GM23338 (cell line): ENCODE results near the gene CALR. TPM values are rescaled to one million over a fixed set of nuclear protein-coding genes. Genes with fewer than 3 reads are reported as not detected.

Experiments used
- ATAC-seq: fragments of 200-7000 bp; cut with Tn5 transposase; 3 replicates; pipeline ENCODE4 v1.9.1; 2020
- DNase-seq: peaks from one replicate; pipeline ENCODE4 v3.0.0-alpha.2; 2015; ENCODE audit warnings: low spot score
- H2AFZ ChIP-seq: fragments of 200-600 bp; sonication (generic); 2 replicates; pipeline ENCODE4 v1.8.0; 2016; ENCODE audit warnings: antibody characterized with exemption, mild to moderate bottlenecking, moderate library complexity
- H3F3A ChIP-seq: fragments of 200-600 bp; sonication (generic); replicated peaks from 2 replicates; pipeline ENCODE4 v1.8.0; 2017; ENCODE audit warnings: antibody characterized with exemption, mixed run types, low read depth
- H3K27ac ChIP-seq: fragments of 200-600 bp; sonication (generic); 2 replicates; pipeline ENCODE4 v1.6.1; 2016; ENCODE audit warnings: low read depth
- H3K27me3 ChIP-seq: fragments of 200-600 bp; sonication (generic); 2 replicates; pipeline ENCODE4 v1.8.0; 2016; ENCODE audit warnings: mild to moderate bottlenecking, mixed run types, moderate library complexity; ENCODE audit not compliant: insufficient read depth
- H3K36me3 ChIP-seq: fragments of 200-600 bp; sonication (generic); 2 replicates; pipeline ENCODE4 v1.8.0; 2016; ENCODE audit warnings: mild to moderate bottlenecking; ENCODE audit not compliant: insufficient read depth
- H3K4me1 ChIP-seq: fragments of 200-600 bp; sonication (generic); 2 replicates; pipeline ENCODE4 v1.8.0; 2016; ENCODE audit warnings: mild to moderate bottlenecking, moderate library complexity; ENCODE audit not compliant: insufficient read depth
- H3K4me2 ChIP-seq: fragments of 200-600 bp; sonication (generic); 2 replicates; pipeline ENCODE4 v1.7.1; 2017; ENCODE audit warnings: mixed run types
- H3K4me3 ChIP-seq: fragments of 200-600 bp; sonication (generic); 2 replicates; pipeline ENCODE4 v1.6.1; 2016; ENCODE audit warnings: mixed run types
- H3K79me2 ChIP-seq: fragments of 200-600 bp; sonication (generic); replicated peaks from 2 replicates; pipeline ENCODE4 v1.8.0; 2017; ENCODE audit warnings: mild to moderate bottlenecking; ENCODE audit not compliant: insufficient read depth
- H3K9me2 ChIP-seq: fragments of 200-600 bp; sonication (generic); 2 replicates; pipeline ENCODE4 v1.8.0; 2017; ENCODE audit not compliant: insufficient read depth
- H4K20me1 ChIP-seq: fragments of 200-600 bp; sonication (generic); replicated peaks from 2 replicates; pipeline ENCODE4 v1.8.0; 2017; ENCODE audit warnings: mild to moderate bottlenecking; ENCODE audit not compliant: insufficient read depth
- H3K27ac Mint-ChIP-seq: 2 replicates; pipeline ENCODE4 v1.8.0; 2020; ENCODE audit warnings: inconsistent platforms, mild to moderate bottlenecking, moderate library complexity, mixed read lengths
- H3K27me3 Mint-ChIP-seq: 3 replicates; pipeline ENCODE4 v1.8.0; 2022; ENCODE audit warnings: low read depth, mild to moderate bottlenecking, moderate library complexity, mixed read lengths, inconsistent platforms; ENCODE audit not compliant: insufficient read depth, poor library complexity
- H3K36me3 Mint-ChIP-seq: 3 replicates; pipeline ENCODE4 v1.8.0; 2021; ENCODE audit warnings: low read depth, mild to moderate bottlenecking, inconsistent platforms, moderate library complexity, mixed read lengths
- H3K4me1 Mint-ChIP-seq: 3 replicates; pipeline ENCODE4 v1.8.0; 2020; ENCODE audit warnings: mild to moderate bottlenecking, inconsistent platforms, mixed read lengths
- H3K4me3 Mint-ChIP-seq: 3 replicates; pipeline ENCODE4 v1.8.0; 2021; ENCODE audit warnings: moderate library complexity, mild to moderate bottlenecking, inconsistent platforms, mixed read lengths
- H3K9me3 Mint-ChIP-seq: 3 replicates; pipeline ENCODE4 v1.8.0; 2020; ENCODE audit warnings: moderate library complexity, mild to moderate bottlenecking, inconsistent platforms, mixed read lengths
- CREB1 ChIP-seq: fragments of 250-450 bp; sonication (Bioruptor Pico); IDR thresholded peaks from 2 replicates; pipeline ENCODE4 v1.5.0; 2020; ENCODE audit warnings: low read depth, mild to moderate bottlenecking, moderate library complexity
- CTCF ChIP-seq, 2 experiments: fragments of 200-600 bp in 1 of 2; sonication (generic) in 1 of 2; conservative IDR thresholded peaks; 2 replicates each; pipeline versions ENCODE4 v1.5.1 to v1.6.1; 2016 to 2017; ENCODE audit warnings: antibody characterized with exemption in 2 of 2, low read depth in 2 of 2, mild to moderate bottlenecking in 2 of 2, moderate library complexity in 1 of 2
- ETS1 ChIP-seq: IDR thresholded peaks from 2 replicates; pipeline ENCODE4 v1.6.1; 2016; ENCODE audit warnings: antibody characterized with exemption
- EZH2 ChIP-seq: fragments of 200-600 bp; sonication (generic); IDR thresholded peaks from one replicate; pipeline ENCODE4 v1.8.0; 2017; ENCODE audit warnings: antibody characterized with exemption, mild to moderate bottlenecking, low read depth; ENCODE audit not compliant: unreplicated experiment
- EZH2phosphoT487 ChIP-seq: fragments of 200-600 bp; sonication (generic); IDR thresholded peaks from one replicate; pipeline ENCODE4 v1.8.1; 2018; ENCODE audit warnings: antibody characterized with exemption; ENCODE audit not compliant: unreplicated experiment
- JUNB ChIP-seq: IDR thresholded peaks from one replicate; pipeline ENCODE4 v1.6.1; 2016; ENCODE audit warnings: antibody characterized with exemption; ENCODE audit not compliant: unreplicated experiment
- NANOG ChIP-seq: IDR thresholded peaks from 2 replicates; pipeline ENCODE4 v1.6.1; 2016; ENCODE audit warnings: antibody characterized with exemption, borderline replicate concordance
- POLR2AphosphoS5 ChIP-seq: IDR thresholded peaks from 2 replicates; pipeline ENCODE4 v1.6.1; 2016; ENCODE audit warnings: antibody characterized with exemption, low read depth
- REST ChIP-seq: IDR thresholded peaks from one replicate; pipeline ENCODE4 v1.6.1; 2018; ENCODE audit warnings: antibody characterized with exemption; ENCODE audit not compliant: unreplicated experiment
- STAT1 ChIP-seq: IDR thresholded peaks from one replicate; pipeline ENCODE4 v1.6.1; 2016; ENCODE audit warnings: antibody characterized with exemption; ENCODE audit not compliant: unreplicated experiment
- ZNF114 ChIP-seq: fragments of 250-450 bp; sonication (Bioruptor Pico); IDR thresholded peaks from 2 replicates; pipeline ENCODE4 v1.5.0; 2020; ENCODE audit warnings: mild to moderate bottlenecking, moderate library complexity
- ZNF331 ChIP-seq: fragments of 250-450 bp; sonication (Bioruptor Pico); IDR thresholded peaks from 2 replicates; pipeline ENCODE4 v1.5.0; 2020; ENCODE audit warnings: low read depth, mild to moderate bottlenecking, moderate library complexity
- ZNF462 ChIP-seq: fragments of 250-450 bp; sonication (Bioruptor Pico); IDR thresholded peaks from 2 replicates; pipeline ENCODE4 v1.5.0; 2020; ENCODE audit warnings: mild to moderate bottlenecking, moderate library complexity
- polyA plus RNA-seq: library from polyadenylated mRNA; unstranded; fragments of >200 nt; fragmentation: Nextera tagmentation; extraction: Ambion mirVana; gene quantifications from 2 replicates; pipeline ENCODE4 v1.2.1, GENCODE V29; 2016
- total RNA-seq: library from RNA; depleted of rRNA; stranded (reverse); fragments of >200 nt; shearing (Covaris generic); gene quantifications from 2 replicates; pipeline ENCODE4 v1.2.3, GENCODE V29; 2014

Gene CALR
- total and polyA plus RNA-seq, 2 experiments from 2014 or later = 760 to 1,131 TPM

DNA sequence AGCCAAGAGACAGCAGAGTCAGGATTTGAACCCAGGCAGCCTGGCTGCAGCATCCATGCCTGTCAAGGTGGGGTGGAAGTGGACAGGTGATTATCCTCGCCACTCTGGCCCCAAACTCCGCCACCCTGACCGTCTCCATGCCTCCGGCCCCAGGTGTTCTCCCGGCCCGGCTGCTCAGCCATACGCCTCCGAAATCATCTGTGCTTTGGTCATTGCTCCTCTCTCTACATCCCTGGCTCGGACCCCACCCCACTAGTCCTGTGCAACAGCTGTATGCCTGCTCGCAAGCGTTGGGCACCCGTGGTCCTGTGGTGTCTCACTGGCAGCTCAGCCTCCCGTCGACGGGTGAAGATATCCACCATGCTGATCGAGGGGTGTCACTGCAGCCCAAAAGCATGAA lies 34.8 kb downstream of the CALR start:
- H3K79me2 ChIP-seq = no peaks in the 10 kb centered on the region
- H3K4me3 ChIP-seq = no peak overlapping the region
- no peaks in the 10 kb centered on the region for H3K4me1 ChIP-seq
- no peaks in the 10 kb centered on the region for H3K36me3 ChIP-seq
- H3K9me2 ChIP-seq = no peaks in the 10 kb centered on the region
- no peaks in the 10 kb centered on the region for H3K9me3 Mint-ChIP-seq
- no peaks in the 10 kb centered on the region for H3K4me1 Mint-ChIP-seq
- no peak overlapping the region for H3K4me3 Mint-ChIP-seq
- no peak overlapping the region for H3K27ac ChIP-seq
- no peak overlapping the region for H3K4me2 ChIP-seq
- H2AFZ ChIP-seq = no peak overlapping the region
- H3F3A ChIP-seq = no peaks in the 10 kb centered on the region
- H3K27ac Mint-ChIP-seq = no peak overlapping the region
- H3K36me3 Mint-ChIP-seq = no peaks in the 10 kb centered on the region
- DNase-seq = no peak
- no peak for TF ChIP-seq ZNF462 (CRISPR knock-in tag)
- no peak for TF ChIP-seq ZNF114 (CRISPR knock-in tag)
- TF ChIP-seq EZH2 = no peak
- TF ChIP-seq STAT1 = no peak
- TF ChIP-seq ZNF331 (CRISPR knock-in tag) = no peak
- TF ChIP-seq NANOG = no peak
- TF ChIP-seq JUNB = no peak
- no peak for TF ChIP-seq REST
- no peak for TF ChIP-seq POLR2AphosphoS5
- TF ChIP-seq EZH2phosphoT487 = no peak
- TF ChIP-seq CREB1 (CRISPR knock-in tag) = no peak
- TF ChIP-seq CTCF (conservative IDR thresholded peaks at IDR 0.05; ENCODE audit: low read depth in 2 of 2) = no peak
- TF ChIP-seq ETS1 = no peak
- no peak for ATAC-seq
- no peaks in the 10 kb centered on the region for H3K27me3 ChIP-seq
- peaks cover 6% of the 10 kb centered on the region for H3K27me3 Mint-ChIP-seq
- H4K20me1 ChIP-seq = no peaks in the 10 kb centered on the region
